ENCODE data around the gene DCPS.
A peak's percentile ranks its signal among the peaks of the same experiment; 100 is the strongest.
"Not testable (repeated sequence)": the region's sequence is repeated elsewhere in the genome, so short reads cannot be mapped to it uniquely, and the experiment has no call there.

Gene DCPS

DNA sequence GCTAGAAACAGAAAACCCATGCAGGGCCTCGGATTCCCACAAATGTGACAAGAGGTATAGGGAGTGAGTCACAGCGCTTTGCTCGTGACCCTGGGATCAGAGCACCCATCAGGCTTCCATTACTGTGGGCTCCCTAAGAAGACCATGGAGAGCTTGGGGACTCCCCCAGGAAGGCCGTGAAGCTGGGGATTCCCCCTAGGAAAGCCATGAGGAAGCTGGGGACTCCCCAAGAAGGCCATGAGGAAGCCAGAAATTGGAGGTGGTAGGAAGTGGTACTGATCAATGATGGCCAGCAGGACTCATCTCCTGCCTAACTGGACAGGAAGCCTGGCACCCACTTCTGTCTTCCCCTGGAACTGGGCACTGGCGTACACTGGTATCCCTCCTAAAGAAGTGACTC lies 10.1 kb upstream of the DCPS start:
- DNase-seq: no peak

DNA sequence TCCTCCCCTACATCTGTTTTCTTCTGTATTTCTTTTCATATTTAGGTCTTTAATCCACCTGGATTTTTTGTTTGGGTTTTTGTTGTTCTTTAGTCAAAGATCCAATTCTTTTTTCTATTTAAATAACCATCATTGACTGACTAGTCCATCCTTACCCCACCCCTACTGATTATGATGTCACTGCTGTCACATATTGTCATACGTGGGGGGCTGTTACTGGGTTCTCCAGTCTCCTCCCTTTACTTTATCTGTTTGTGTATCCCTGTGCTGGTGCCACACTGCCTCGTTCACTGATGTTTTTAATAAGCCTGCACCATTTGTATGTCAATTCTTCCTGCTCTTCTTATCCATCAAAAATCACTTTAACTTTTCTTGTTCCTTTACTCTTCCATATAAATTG lies 6.9 kb upstream of the DCPS start:
- DNase-seq: no peak

DNA sequence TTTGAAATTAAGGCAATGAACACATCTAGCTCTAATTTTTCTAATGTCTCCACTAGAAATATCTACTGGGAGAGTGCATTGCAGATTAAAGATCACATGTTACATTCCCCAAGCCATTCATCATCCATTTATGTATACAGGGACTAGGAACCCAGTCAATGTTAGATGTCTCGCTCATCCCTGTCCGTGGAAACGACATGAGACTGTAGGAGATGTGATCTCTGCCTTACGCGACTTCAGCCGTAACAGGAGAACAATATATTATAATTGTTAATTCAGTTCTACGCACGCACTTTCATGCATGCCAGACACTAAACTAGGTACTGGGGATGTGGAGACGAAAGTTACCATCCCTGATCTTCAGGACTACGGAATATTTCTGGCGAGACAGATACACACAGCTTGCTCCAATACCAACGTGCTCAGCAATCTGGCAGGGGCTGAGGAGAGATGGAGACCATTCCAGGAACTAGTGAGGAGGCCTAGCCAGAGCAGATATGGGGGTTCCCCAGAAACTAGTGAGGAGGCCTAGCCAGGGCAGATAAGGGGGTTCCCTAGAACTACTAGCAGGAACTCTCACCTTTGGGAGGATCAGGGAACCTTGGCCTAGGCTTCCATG lies 706 bp downstream of the DCPS start:
- DNase-seq: no peak

DNA sequence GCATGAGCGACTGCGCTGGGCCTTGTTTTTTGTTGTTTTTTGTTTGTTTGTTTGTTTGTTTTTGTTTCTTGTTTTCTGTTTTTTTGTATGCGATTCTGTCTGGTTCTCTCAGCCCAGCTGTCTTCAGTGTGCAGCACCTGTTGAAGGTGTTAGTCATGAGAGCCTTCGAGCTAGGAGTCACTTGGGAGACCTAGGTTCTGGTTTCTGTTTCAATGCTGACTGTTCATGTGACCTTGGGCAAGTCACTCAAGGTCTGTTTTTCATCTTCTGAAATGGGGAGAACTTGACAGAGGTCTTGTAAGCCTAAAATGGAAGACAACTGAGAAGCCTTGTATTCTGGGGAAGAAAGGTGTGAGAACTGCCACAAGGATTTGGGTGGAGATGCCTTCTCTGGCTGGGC lies 1.8 kb downstream of the DCPS start:
- no peak for DNase-seq

DNA sequence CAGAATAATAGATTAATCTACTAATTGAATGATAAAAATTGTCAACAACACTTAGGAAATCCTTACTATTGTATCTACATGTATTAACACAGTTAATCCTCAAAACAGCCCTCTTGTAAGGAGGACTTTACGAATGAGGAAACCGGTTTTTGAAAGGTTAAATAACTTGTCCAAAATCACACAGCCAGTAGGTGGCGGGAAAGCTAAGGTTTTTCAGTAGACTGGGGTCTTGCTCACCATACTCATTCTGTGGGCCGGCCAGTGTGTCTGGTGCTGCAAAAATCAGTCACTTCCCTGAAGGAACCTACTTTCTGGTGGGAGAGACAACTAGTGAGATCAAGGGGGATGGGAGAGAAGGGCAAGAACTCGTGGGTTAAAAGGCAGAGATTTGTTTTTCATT lies 3.8 kb downstream of the DCPS start:
- DNase-seq: peak; percentile 67 to 84

DNA sequence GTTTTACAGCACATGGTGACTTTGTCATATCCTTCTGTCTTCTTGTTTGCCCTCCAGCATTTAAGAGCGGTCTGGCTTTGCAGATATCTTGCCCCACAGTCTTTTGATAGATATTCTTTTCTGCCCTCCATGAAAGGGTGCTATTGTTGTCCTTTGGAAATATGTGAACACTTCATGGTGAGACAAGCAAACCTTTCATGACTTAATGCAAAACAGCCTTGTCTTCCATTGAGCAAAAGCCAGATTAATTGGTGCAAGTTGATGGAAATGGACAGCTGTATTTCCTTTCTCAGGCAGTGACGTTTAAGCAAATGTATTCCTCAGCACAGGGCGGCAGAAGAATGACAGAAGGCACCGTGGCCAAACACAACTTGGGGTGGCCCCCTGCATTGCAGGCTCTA lies 4.4 kb downstream of the DCPS start:
- DNase-seq: peak; percentile 89 to 95

DNA sequence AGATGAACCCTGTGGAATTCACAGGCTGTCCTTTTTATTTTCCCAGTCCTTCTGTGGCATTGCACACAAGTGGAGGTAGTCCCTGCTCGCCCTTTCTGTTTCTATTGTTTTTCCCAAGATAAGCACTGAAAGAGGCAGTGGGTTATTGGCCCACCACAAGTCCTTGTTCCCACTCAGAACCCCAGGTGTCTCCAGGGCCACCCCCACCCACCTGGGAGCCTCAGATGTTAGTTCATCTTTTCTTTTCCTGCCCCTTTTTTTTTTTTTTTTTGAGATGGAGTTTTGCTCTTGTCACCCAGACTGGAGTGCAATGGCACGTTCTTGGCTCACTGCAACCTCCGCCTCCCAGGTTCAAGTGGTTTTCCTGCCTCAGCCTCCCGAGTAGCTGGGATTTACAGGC lies 4.9 kb downstream of the DCPS start:
- not testable (repeated sequence) for DNase-seq

DNA sequence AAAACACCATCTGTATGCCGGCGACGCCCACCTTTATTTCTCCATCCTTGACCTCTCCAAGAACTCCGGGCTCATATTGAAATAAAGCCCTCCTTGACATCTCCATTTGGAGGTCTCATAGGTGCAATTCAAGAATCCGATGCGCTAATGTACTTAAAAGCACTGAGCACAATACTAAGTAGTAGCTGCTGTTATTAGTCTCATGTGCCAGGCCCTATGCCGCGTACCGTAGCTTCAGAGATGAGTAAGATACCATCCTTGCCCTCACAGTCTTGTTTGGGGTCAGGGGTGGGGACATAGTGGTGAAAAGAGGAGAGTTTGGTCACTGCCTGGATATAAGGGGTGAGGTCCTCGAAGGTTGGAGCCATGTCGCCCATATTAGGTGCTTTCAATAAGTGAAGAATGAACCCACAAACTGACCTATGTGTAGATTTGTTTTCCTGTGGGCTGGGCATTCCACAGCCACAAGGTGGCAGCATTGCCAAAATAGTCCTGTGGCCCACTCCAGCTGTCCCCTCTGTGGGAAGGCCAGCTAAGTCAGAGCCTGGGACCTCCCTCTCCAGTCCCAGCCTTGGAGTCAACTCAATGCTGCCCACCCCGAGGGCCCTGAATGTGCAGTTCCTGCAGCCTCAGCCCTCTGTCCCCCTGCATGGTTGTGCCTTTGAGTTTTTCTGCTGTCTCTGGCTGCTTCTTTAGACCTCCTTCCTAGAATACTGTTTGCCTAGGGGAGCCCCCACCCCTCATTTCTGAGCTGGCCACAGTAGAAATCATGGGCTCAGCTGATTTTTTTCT lies 6.5 kb downstream of the DCPS start:
- peak; percentile 83 to 94 for DNase-seq

DNA sequence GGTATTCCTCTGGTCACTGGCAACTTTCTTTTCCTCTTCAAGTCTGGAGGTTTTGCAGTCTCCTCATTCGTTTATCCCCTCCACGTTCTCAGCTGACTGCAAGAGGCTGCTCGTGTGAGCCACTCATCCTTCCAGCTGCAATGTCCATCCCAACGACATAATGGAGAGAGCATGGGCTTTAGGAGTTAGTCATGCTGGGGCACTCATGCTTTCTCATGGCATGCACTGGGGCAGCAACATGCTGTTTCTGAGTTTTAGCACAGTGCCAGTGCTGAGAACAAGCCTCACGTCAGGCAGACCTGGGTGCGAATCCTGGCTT lies 7.1 kb downstream of the DCPS start:
- no peak for DNase-seq

DNA sequence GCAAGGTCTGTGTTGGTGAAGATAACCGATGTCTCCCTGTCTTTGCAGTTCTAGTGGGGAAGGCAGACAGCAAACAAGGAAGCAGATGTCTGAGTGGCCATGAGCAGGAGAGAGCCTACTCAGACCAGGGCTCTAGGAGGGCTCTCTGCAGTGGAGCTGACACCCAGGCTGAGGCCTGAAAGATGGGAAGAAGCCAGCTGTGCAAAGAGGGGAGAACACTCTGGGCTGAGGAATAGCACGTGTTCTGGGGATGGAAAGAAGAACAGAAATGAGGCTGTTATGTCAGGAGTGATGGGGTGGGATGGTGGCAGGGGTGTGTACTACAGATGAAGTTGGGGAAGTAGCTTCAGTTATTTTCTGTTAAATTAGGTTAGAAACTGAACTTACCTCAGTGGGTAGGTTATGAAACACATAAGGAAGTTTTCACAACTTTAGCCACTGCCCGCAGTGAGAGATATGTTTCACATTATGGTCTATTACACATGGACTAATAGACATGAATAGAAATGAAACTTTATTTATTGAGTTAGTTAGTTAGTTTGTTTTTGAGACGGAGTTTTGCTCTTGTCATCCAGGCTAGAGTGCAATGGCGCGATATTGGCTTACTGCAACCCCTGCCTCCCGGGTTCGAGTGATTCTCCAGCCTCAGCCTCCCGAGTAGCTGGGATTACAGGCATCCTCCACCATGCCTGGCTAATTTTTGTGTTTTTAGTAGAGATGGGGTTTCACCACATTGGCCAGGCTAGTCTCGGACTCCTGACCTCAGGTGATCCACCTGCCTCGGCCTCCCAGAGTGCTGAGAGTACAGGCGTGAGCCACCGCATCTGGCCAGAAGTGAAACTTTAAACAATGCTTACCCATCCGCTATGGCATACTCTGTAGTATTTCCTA lies 7.8 kb downstream of the DCPS start:
- DNase-seq: no peak

DNA sequence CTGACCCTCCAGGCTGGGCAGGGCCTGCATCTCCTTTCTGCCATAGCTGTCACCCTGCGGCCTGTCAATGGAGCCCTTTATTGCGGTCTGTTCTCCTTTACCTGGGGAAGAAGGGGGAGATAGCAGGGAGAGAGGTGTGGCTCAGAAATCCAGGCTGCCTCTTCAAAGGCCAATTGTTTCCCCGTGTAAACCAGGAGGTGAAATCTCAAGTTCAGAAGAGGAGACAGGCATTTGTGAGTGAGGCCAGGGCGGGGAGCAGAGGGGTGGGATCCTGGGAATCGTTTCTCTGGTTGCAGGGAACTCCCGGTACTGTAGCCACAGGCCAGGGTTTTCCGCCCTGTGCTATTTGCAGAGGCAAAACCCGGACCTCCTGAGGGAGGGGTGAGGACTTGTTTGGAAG lies 9.1 kb downstream of the DCPS start:
- DNase-seq: peak; percentile 62 to 67

DNA sequence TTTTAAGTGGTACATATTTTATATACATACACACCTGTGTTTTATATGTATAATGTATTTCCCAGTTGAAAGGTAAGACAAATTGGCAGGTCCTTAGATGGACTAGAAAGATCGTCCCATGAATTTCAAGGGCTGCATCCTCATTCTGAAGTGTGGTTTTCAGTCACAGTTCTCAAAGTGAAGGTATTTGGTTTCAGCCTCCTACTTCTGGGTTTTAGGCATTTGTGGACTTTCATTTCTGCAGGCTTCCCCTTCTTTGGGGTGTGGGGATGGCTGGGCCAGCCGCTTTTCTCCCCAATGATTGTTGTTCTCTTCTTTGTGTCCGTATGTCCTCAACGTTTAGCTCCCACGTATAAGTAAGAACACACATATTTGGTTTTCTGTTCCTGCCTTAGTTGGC lies 10.0 kb downstream of the DCPS start:
- DNase-seq: no peak

DNA sequence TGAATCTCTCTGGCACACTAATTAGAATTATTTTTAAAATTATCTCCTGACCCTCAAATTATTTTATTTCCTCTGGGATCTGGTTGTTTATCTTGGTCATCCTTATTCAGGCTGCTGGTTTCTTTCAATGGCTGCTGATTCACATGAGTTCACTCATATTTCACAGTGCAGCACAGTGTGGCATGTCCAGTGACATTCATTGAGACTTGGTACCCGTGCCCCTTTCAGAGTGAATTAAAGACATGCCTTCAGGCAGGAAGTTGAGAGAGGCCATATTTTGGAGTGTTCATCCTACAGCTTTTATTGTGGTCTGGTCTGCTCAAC lies 13.5 kb downstream of the DCPS start:
- DNase-seq: no peak

DNA sequence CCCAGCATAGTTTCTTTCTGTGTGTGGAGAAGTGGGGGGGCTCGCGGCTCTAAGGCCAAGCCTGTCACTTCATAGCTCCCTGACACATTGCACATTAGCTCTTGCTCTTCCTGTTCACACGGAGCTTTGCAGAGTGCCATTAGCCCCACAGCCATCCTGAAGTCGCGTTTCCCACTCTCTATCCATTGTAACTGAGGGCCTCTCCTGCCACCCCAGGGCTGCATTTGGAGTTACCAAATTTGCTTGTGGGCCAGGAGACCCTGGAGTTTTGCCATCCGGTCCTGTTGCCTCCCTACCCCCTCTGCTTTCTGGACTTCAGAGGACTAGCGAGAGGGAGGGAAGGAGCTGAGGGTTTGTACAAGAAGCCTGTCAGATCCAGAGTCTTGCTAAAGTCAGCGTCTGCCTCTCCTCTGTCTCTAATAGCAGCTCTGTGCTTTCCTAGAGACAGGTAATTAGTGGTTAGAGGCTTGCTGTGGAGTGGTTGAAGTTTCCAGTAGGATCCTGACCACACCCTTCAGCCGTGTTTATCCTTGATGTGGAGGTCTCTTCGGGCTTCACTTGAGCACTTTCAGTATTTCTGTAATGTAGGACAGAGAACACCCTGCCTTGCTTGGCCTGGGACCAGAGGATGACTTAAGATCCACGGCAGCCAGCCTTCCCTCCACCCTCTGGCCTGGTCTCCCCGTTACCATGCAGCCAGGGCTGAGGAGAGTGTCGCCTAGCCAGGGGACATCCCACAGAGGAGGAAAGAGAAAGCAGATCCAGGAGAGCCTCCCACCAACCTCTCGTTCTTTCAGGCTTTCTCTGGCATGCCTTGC lies 14.1 kb downstream of the DCPS start:
- DNase-seq: peak; percentile 17 to 40

DNA sequence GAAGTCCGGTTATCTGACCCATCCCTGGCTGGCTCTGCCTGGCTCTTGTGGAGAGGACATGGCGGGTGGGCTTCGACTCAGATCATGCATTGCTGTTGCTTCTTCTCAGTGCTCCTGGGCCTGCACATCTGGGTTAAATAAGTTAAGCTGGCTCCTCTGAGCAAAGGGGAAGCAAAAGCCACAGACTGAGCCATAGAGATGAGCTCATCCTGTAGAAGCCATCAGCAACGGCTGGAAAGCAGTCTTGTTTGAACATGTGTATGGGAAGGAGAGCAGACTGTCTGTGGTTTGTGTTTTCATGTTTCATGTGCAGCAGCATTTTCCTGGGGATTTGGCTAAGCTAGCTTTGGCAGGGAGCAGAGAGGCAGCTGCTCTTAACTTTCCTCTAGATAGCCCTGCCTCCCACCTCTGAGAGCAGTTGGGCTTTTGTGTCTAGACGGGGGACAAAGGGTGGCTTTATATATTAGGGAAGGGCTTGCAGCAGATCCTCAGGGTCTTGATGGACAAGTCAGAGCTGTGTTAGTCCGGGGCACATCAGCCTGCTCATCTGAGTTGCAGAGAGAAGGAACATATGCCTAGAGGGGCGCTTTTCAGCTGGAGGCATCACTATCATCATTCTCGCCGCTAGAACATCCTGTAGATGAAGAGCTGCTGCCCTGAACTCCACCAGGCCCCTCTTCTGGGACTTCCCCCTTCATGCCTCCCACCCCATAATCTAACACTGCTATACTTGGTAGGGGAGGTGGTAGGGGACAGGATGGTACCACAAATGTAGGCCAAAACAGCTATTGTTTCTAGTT lies 14.9 kb downstream of the DCPS start:
- DNase-seq: peak; percentile 31 to 44

DNA sequence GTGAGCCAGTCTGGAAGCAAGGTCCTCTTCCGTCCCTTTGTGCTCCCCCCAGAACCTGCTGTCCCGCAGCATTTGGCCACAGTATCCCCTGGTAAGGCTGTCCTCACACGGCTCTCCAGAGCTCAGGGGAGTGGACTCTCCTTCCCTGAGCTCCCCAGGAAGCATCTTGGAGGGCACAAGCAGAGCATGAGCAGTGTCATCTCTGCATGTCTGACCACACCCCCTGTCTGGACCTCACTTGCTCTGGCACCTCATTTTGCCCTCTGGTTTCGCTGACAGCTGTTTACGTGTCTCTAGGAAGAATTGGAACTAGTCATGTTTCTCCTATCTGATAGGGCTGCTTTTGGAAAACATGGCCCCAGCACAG lies 15.5 kb downstream of the DCPS start:
- no peak for DNase-seq

DNA sequence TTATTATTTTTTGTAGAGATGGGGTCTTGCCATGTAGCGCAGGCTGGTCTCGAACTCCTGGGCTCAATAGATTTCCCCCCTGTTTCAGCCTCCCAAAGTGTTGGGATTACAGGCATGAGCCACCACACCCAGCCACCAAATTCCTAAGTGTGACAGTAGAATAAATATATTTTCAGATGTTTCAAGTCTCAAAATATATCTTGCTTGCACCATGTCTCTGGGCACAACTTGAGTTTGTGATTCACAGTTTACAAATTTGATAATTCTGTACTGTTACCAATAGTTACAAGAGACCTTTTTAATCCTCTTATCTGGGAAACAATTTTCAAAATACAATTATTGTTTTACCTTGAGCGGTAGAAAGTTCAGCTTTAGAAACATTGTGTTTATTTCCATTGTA lies 19.1 kb downstream of the DCPS start:
- DNase-seq: no peak

DNA sequence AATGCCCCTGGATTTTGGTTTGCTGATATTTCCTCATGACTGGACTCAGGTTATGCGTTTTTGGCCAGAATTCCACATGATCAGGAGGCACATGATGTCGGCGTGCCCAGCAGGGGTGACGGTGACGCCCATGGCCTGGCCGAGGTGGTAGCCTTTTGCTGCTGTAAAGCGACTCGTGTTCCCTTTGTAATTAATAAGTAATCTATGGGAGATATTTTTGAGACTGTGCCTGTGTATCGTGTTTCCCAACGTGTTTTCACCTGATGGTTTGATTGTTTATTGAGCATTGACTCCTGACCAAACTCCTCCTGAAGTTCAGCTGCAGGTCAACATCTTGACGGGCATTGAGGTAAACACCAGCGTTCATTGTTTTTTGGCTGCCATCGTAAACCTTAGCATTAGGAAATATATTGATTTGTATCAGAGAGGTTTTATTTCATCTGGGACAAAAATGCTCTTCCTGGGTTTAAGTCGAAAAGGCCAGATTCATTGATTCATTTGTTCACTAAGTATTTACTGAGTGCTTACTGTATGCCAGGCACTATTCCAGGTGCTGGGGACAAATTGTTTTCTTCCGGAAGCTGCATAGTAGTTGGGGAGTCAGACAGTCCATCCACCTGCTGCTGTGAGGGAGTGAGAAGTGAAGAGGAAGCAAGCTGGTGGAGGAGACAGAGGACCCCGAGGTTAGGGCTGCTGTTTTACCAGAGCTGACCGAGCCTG lies 23.6 kb downstream of the DCPS start:
- no peak for DNase-seq

DNA sequence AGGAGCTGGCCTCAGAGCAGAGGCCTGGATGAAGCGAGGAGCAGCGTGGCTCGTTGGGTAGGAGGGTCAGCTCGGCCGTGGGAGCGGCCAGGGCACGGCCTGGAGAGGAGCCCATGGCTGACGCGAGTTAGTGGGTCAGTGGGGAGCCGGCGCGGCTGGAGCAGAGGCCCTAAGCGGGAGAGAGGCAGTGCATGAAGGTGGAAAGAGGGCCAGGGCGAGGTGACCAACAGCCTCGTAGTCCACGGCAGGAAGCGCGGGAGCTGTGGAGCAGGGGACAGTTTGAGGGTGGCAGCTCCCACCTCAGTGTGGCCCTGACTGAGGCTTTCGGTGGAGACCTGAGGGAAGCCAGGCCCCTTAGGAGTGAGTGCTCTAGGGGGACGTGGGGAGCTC lies 24.1 kb downstream of the DCPS start:
- DNase-seq: no peak

DNA sequence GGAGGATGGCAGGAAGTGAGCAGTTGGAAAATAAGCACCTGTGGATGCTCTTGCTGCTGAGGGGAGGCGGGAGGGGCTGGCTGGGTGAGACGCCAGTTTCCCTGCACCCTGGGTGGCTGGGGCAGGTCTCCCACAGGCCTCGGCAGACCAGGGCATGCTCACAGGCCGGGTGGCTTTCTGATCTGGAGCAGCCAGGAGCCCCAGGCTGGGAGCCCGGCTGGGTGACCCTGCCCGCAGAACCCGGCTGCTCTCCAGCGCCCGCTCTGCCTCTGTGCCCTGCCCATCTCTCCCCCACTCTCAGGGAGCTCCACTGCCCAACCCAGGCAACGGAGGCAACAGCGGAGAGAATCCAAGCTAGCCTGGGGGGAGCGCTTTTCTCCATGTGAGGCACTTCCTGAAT lies 24.6 kb downstream of the DCPS start:
- DNase-seq: no peak

DNA sequence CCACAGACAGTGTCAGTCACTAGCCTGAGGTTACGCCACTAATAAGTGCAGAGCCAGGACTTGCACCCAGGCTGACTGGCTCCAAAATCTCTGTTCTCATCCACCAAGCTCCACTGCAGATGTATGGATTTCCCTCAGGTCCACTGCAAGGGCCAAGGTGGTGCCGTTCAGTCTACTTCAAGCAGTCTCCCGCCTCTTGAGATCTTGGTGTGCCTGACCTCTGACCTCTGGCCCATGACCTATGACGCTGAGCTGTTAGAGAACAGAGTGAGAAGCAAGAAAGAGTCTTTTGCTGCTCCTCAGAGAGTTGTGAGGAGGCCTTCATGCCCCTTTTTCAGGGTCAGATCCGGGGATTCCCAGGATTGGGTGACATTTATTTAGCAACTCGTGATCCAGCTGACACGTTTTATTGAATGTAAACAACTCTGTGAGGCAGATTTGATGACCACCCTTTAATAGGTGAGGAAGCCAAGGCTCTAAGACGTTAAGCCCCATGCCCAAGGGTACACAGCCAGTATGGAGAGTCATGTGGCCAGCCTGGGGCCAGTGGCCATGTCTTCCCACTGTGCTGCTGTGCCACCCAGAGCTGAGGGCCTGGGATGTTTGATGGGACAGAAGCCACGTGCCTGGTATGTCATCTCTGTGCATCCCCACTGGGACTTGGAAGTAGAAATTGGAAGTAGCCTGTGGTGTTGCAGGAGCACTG lies 25.2 kb downstream of the DCPS start:
- no peak for DNase-seq
